ENCODE data around the gene RDH16.

Gene RDH16

DNA sequence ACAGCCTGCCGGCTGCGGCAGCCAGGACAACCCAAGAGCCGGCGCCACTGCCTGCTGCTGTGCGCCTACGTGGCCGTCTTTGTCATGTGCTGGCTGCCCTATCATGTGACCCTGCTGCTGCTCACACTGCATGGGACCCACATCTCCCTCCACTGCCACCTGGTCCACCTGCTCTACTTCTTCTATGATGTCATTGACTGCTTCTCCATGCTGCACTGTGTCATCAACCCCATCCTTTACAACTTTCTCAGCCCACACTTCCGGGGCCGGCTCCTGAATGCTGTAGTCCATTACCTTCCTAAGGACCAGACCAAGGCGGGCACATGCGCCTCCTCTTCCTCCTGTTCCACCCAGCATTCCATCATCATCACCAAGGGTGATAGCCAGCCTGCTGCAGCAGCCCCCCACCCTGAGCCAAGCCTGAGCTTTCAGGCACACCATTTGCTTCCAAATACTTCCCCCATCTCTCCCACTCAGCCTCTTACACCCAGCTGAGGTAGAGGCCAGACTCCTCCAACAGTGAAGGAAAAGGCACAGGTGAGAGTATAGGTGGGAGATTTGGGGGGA, 38.6 kb upstream of the RDH16 start:
- TF ChIP-seq, protein P1, sequence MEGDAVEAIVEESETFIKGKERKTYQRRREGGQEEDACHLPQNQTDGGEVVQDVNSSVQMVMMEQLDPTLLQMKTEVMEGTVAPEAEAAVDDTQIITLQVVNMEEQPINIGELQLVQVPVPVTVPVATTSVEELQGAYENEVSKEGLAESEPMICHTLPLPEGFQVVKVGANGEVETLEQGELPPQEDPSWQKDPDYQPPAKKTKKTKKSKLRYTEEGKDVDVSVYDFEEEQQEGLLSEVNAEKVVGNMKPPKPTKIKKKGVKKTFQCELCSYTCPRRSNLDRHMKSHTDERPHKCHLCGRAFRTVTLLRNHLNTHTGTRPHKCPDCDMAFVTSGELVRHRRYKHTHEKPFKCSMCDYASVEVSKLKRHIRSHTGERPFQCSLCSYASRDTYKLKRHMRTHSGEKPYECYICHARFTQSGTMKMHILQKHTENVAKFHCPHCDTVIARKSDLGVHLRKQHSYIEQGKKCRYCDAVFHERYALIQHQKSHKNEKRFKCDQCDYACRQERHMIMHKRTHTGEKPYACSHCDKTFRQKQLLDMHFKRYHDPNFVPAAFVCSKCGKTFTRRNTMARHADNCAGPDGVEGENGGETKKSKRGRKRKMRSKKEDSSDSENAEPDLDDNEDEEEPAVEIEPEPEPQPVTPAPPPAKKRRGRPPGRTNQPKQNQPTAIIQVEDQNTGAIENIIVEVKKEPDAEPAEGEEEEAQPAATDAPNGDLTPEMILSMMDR (IDR thresholded peaks at IDR 0.05; ENCODE audit: extremely low read depth, insufficient read depth, missing control alignments) = no peak
- in situ Hi-C loops (cut with MboI; ENCODE audit: low pct_unique_long_range_greater_than_20kb, low sequenced_read_pairs, unreplicated experiment) = no loop called here
- no peak for DNase-seq (ENCODE audit: low spot score)

DNA sequence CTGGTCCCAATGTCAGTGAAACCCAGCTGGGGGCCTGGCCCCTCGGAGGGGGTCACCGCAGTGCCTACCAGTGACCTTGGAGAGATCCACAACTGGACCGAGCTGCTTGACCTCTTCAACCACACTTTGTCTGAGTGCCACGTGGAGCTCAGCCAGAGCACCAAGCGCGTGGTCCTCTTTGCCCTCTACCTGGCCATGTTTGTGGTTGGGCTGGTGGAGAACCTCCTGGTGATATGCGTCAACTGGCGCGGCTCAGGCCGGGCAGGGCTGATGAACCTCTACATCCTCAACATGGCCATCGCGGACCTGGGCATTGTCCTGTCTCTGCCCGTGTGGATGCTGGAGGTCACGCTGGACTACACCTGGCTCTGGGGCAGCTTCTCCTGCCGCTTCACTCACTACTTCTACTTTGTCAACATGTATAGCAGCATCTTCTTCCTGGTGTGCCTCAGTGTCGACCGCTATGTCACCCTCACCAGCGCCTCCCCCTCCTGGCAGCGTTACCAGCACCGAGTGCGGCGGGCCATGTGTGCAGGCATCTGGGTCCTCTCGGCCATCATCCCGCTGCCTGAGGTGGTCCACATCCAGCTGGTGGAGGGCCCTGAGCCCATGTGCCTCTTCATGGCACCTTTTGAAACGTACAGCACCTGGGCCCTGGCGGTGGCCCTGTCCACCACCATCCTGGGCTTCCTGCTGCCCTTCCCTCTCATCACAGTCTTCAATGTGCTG, 38.0 kb upstream of the RDH16 start:
- TF ChIP-seq, protein P1 (IDR thresholded peaks at IDR 0.05; ENCODE audit: extremely low read depth, insufficient read depth, missing control alignments) = no peak
- DNase-seq (ENCODE audit: low spot score) = no peak
- in situ Hi-C loops (cut with MboI; ENCODE audit: low pct_unique_long_range_greater_than_20kb, low sequenced_read_pairs, unreplicated experiment) = no loop called here

DNA sequence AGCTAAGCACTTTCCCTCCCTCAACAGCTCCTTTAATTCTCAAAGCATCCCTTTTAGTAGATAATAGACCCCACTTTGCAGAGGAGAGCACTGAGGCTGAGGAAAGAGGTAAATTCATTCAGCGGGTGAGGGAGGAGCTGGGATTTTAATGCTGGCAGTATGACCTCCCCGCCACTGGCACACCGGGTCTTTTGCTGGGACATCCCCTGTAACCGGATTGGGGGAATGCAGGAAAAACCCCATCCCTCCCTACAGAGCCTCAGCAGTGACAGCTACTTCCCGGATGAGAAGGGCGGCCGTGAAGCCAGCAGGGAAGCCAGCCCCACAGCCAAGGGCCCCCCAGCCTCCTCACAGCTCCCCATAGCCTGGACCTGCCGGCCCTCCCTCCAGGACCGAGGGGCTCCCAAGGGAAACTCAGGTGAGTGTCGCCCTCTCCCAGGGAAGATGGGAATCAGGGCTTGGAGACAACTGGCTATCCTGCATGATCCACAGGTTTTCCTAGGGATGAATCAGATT, 36.9 kb upstream of the RDH16 start:
- TF ChIP-seq, protein P1 (IDR thresholded peaks at IDR 0.05; ENCODE audit: extremely low read depth, insufficient read depth, missing control alignments) = no peak
- no peak for DNase-seq (ENCODE audit: low spot score)
- in situ Hi-C loops (cut with MboI; ENCODE audit: low pct_unique_long_range_greater_than_20kb, low sequenced_read_pairs, unreplicated experiment) = no loop called here

DNA sequence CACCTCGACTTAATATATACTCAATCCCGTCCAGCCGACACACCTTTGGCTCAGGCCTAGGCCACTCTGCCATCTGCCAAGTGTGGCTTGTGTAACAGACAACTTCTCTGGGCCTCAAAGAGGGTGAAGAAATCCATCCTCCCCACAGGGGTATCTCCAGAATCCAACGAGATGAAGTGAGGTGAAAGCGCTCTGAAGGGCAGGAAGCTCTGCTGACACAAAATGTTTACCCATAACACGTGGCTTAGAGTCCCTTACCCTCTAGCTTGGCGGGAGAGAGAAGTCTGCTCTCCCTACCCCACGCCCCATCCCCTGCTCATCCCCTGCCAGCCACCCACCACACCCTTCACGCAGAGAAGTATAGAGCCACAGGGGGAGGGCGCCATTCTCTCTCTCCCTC, 35.9 kb upstream of the RDH16 start:
- in situ Hi-C loops (cut with MboI; ENCODE audit: low pct_unique_long_range_greater_than_20kb, low sequenced_read_pairs, unreplicated experiment) = no loop called here
- TF ChIP-seq, protein P1 (IDR thresholded peaks at IDR 0.05; ENCODE audit: extremely low read depth, insufficient read depth, missing control alignments) = no peak
- no peak for DNase-seq (ENCODE audit: low spot score)

DNA sequence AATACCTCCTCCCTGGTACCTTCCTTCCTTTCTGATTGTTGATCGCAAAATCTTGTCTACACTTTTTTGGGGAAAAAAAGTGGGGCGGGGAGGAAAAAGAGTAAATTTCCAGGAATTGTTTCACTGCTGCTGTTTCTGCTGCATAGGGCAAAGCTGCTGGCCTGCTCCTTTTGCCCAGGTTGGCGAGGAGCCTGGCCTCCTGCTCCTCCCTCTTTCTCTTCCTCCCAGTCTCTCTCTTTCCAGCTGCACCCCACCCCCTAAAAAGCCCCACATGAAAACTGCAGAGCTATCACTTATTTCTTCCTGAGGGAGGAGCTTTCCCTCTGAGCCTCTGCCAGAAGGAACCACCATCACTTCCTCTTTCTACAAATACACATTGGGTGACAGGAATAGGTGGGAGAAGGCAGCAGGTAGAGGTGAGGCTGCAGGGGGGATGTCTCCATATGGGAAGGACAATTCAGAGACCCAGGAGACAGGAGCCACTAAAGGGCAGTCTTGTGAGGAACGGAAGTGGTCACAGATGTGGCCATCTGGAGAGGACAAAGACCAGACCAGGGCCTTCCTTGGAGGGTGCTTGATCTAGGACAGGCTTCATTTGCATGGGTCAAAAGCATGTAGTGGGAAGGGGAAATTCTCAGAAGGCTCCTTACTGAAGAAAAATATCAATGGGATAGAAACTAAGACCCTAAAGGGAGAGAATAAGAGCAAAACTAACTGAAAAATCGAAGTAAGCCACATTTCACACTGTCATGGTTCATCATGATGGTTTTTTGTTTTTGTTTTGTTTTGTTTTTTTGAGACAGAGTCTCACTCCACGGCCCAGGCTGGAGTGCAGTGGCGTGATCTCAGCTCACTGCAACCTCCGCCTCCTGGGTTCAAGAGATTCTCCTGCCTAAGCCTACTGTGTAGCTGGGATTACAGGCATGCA, 34.2 kb upstream of the RDH16 start:
- in situ Hi-C loops (cut with MboI; ENCODE audit: low pct_unique_long_range_greater_than_20kb, low sequenced_read_pairs, unreplicated experiment) = no loop called here
- peak; percentile 24 for DNase-seq (ENCODE audit: low spot score)
- TF ChIP-seq, protein P1 (IDR thresholded peaks at IDR 0.05; ENCODE audit: extremely low read depth, insufficient read depth, missing control alignments) = no peak

DNA sequence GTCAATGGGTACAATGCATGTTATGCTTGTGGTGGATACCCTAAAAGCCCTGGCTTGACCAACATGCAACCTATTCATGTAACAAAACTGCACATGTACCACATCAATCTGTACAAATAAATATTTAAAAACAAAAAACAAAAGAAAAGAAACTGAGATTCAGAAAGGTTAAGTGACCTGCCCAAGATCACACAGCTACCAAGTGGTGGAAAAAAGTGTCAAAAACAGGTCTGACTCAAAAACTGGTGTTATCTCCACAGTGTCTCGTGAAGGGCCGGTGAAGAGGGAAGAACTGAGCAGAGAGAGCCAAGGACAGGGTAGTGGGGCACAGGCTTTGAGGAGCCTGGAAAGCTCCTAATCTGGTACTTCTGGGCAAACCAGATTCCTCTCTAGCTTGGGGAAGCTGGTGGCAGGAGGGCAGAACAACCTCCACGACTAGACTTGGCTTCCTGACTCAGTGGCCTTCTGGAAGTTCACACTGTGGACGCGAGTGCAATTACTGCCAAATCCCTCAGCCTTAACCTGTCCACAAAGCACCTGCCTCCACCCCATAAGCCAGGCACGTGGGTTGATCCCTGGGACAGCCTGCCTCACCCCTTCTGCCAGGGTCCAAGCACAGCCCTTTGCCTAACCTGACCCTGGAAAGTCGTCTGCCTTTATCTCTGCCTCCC, 33.4 kb upstream of the RDH16 start:
- in situ Hi-C loops (cut with MboI; ENCODE audit: low pct_unique_long_range_greater_than_20kb, low sequenced_read_pairs, unreplicated experiment) = no loop called here
- DNase-seq (ENCODE audit: low spot score) = no peak
- TF ChIP-seq, protein P1 (IDR thresholded peaks at IDR 0.05; ENCODE audit: extremely low read depth, insufficient read depth, missing control alignments) = no peak

Data from GM13977 (cell line).